ENCODE data around the gene FLII. TPM values are rescaled to one million over a fixed set of nuclear protein-coding genes. Genes with fewer than 3 reads are reported as not detected.

Gene FLII
- total RNA-seq, 1 donor from 2014 or later = 275 TPM

Other genes starting within 250 kb of the FLII start
- gene ATPAF2, start 219.6 kb downstream of the FLII start, total RNA-seq = 34.9 and 37.8 TPM in 2 replicates
- gene GID4, start 219.3 kb downstream of the FLII start, total RNA-seq = 9.6 and 10.0 TPM in 2 replicates
- gene DRG2, start 170.8 kb downstream of the FLII start, total RNA-seq = 67.5 and 69.2 TPM in 2 replicates
- gene MYO15A, start 150.0 kb downstream of the FLII start, total RNA-seq = 0.31 and 0.34 TPM in 2 replicates
- 127 and 128 TPM in 2 replicates for gene ALKBH5, start 74.9 kb downstream of the FLII start, total RNA-seq
- gene LLGL1, start 33.1 kb downstream of the FLII start, total RNA-seq = 22.6 and 23.4 TPM in 2 replicates
- gene MIEF2, start 1.9 kb upstream of the FLII start, total RNA-seq = 5.8 and 7.0 TPM in 2 replicates
- gene TOP3A, start 56.3 kb upstream of the FLII start, total RNA-seq = 75.2 and 87.2 TPM in 2 replicates
- 18.7 and 19.2 TPM in 2 replicates for gene SMCR8, start 56.6 kb upstream of the FLII start, total RNA-seq
- gene SHMT1, start 104.8 kb upstream of the FLII start, total RNA-seq = 51.5 and 56.2 TPM in 2 replicates
- 0.17 TPM in 1 of 2 replicates, not detected in the other for gene EVPLL, start 119.0 kb upstream of the FLII start, total RNA-seq
- not detected in 2 replicates for gene LGALS9C, start 218.1 kb upstream of the FLII start, total RNA-seq

All from activated T-helper 1 cell treated with anti-CD3 and anti-CD28 coated beads, Interleukin-12 subunit alpha, Interleukin-12 subunit beta, Interleukin-2, Interleukin-4 antibody, amounts not matched to agents 30 ng/mL and 10 ng/mL and 1 ng/mL, durations not matched to agents 14 hours and 24 hours and 36 hours (primary cell).